HG02623 (cell line): ENCODE measurements around the gene GALNT18.

Source experiments
- ATAC-seq: cut with Tn5 transposase; IDR thresholded peaks from one replicate; pipeline ENCODE4 v1.9.1; 2021; ENCODE audit warnings: moderate library complexity; ENCODE audit not compliant: unreplicated experiment

Gene GALNT18

DNA sequence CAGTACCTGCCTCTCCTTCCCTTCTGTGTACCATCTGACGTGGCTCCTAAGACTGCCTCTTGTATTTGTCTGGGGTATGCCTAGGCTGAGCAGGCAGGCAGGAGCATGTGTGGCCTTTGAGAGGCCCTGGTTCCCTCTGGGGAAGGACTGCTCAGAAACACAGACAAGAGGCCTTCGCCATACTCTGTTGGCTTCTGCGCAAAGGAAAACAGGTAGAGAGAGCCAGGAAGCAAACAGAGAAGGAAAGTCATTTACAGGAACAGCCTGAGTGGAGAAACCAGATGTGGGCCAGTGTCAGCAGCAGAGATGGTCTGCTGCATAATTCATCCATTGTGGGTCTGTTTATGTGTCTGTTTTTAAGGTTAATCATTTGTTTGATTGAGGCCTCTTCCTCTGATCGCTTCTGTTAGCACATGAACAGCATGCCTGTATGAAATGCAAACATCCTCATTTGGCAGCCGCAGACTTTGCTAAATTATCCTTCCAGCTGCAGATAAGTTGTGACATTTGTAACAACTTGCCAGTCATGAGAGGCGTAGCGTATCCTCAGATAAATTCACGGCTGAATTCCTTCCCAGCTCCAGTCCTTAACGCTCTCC is 119.4 kb downstream of the GALNT18 start:
- ATAC-seq = no peak

DNA sequence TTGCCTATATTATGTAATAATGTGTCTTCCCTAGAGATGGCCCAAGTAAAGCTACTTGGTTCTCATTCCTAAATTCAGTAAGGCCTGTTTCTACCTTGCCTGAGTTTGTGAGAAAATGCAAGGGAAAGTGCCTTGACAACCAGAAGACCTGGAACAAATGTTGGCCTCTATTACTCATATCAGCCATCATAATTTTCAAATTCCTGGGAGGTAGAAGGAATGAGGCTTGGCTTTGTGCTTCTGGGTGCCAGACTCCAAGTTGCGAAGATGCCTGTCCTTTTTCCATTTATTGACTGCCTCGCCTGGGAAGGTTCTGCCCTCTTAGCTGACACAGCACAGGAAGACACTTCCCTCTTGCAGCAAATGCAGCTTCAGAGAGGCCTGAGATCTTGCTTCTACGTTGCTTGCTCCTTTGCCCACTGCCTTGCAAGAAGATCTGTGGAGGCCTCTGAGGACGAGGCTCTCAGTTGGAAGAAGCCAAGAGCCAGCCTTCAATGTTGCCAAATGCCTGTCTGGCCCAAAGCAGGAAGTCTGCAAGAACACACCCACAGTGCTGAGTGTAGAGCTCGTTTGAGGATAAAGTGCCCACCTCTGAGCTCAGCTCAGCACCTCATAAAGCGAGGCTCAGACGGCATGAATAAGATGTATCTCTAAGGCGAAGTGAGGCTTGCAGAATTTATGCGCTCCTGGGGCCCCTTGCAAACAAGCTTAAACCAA is 120.1 kb downstream of the GALNT18 start:
- ATAC-seq = no peak

DNA sequence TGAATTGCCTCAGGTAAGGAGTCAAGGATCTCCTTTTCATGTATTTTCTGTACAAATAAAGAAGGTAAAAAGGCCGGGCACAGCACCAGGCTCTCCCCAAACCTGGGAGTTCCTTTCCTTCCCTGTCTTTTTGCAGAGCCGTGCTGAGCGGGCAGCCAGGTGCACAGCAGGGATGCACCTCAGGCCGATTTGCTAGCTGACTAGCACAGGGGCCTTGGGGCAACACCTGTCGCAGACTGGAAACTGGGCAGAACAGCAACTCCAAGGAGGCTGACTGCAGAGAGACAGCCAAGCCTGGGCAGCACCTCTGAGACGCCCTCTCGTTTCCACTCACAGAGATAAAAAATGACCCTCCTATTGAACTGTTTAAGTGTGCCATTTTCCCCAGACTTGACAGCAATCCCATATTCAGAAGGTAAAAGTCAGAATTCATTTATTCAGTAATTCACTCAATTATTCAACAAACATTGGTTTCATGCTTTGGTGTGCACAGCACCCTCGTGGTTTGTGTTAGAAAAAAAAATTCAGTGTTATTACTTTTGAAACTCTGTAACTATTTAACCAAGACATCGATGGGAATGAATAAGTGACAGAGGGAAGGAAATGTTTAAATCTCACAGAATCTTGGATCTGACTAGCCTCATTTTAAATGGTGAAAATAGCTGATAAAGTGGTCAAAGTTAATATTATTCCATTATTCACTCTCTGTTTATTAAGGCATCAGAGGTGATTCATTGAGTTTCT is 120.9 kb downstream of the GALNT18 start:
- ATAC-seq = no peak

DNA sequence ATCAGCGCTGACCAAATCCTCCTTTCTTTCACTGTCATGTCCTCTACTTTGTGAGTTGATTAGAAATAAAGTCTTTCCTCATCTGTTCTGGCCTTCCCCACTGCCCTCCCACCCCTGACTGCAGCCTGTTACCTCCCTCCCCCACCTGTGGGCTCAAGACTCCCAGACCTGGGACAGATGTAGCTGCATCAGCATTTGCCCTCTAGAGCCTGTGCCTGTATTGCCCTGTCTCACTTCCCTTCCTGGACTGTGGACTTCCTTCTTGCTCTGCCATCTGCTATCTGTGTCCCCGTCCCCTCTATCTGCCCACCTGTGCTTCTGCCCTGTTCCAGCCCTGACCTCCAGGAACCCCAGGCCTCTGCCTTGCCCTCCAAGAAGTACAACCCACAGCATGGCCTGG is 122.5 kb downstream of the GALNT18 start:
- no peak for ATAC-seq

DNA sequence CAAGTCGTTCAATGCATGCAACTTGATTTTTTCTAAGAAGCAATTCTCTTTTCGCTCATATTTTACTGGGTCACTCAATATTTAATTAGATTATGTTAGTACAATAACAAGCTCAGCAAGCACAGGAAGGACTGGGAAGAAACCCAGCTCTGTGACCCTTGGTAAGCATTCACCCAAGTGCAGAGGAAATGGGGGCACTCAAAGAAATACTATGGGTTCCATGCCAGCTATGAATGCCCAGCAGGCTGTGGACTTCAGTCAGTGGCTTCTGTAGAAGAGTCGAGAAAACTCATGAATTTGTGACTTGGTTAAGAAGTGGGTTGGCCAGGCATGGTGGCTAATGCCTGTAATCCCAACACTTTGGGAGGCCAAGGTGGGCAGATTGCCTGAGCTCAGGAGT is 123.6 kb downstream of the GALNT18 start:
- ATAC-seq = no peak

DNA sequence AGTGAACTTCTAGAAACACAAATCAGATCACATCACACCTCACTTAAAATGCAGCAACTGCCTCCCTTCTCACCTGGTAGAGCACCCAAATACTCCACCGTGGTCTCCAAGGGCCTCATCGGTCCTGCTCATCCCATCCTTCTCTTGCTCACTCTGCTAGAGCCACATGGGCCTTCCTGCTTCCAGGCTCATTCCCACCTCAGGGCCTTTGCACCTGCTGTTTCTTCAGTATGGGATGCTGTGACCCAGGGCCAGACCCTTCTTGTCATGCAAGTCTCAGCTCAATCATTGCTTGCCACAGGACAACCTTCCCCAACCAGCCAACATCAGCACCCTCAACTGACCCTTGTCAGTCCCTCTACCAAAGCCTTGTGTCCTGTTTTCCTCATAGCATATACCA is 124.9 kb downstream of the GALNT18 start:
- no peak for ATAC-seq

DNA sequence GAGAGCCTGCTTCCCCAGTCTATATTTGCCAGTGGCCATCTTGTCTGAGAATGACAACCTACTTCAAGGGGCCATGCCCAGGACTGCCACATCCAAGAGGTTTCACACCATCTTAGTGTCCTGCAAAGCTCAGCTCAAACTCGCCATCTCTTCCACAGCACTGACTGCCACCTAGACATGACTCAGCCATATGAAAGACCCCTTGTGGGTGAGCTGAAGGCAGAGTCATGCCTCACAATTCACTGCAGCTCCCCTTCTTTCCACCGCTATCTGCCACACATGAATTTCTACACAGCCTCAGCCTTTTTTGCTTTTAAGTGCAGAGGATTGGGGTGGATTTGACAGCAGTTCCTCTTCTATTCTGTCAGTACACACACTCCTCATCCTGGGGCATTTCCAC is 127.5 kb downstream of the GALNT18 start:
- ATAC-seq = no peak

DNA sequence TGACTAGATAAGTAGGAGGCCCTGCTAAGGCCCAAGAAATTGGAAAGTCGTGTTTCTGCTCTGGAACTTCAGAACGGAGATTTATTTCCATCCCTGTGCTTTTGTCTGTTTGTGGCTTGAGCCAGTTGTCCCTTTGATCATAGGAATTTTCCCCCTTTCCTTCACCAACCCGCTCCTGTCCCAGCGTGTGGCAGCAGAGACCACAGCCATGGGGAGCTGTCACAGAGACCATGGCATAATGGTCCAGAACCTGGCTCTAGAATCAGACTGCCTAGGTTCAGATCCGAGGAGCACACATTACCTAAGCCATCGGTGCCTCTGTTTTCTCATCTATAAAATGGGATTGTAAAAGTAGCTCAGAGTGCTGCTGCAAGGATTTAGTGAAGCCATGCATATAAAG is 128.1 kb downstream of the GALNT18 start:
- no peak for ATAC-seq

DNA sequence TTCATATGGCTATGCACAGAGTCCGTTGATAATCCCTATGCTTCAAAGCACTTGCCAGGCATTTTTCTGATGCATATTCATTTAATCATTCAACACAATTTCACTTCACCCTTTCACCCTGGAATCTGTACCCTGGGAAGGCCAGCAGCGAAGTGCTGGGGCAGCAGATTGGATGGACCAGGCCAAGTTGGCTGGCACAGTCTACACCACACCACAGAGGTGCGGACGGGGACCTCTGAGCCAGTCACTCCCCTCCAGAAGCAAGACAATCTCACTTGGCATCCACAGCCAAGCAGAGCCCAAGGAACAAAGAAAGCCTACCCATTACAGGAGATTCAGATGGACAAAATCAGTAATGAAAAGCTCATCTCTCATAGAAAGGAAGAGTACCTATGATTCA is 130.2 kb downstream of the GALNT18 start:
- no peak for ATAC-seq

DNA sequence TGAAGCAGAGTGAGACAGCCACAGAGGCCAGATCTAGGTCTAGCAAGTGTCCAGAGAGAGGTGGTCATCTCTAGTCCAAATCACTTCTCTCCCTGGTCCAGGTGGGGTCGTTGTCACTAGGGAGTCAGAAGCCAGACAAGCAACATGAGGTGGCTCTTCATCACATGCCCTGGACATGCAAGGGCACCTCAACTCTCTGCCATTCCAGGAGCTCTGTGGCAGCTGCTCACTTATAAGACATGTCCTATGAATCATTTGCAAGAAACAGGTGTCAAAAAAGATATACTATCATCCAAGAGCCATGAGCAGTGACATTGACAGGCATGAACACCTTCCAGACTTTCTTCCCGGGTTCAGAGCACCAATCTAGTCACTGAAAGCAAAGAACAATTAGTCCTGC is 130.8 kb downstream of the GALNT18 start:
- no peak for ATAC-seq

DNA sequence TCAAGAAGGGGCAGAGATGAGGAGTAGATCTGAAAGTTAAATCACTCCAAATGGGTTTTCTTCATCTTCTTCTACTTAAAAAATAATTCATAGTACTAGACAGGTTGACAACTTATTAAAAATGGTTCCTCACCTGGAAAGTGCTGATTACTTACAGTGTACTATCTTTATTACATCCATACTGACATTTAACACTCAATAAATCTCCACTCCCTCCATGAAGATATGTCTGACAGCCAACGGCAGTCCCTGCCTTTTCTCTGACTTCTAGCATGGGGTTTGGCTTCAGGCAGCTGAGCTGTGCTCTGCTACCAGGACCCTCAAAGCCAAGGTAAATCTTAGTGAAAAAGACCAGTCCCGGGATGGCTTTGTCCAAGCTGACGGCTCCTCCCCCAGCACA is 135.4 kb downstream of the GALNT18 start:
- ATAC-seq = no peak

DNA sequence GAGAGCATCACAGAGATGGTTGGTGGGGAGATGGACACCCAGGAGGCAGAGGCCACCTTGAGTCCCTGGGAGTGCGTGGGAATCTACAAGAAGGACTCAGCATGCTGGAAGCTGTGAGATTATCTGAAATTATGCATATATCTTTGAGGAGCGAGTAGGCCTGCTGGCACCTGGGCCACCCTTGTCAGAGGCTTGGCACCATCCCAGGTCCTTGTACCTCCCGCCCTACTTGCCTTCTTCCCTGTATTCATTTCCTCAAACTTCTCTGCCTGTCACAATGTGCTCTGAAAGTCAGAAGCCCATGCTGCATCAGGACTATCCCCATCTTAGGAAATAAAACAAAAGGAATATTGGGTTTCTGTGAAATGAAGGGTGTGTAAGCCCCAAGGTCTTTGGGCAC is 135.8 kb downstream of the GALNT18 start:
- ATAC-seq = no peak

DNA sequence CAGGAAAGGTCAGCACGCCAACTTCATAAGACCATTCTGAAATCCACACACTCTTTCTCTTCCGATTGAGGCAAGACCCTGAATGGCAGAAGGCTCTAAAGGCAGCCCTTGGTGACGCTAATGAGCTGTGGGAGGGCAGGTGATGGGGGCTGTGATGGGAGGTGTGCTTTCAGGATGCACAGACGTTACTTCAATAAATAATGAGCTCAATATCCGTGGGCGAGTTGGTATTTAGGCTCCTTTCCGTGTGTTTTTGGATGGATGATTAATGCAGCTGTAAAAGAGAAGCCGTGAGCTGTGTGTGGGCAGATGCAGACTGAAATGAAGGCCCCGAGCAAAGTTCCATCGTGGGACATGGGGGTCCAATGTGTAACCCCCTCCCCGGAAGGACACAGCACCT is 138.2 kb downstream of the GALNT18 start:
- ATAC-seq = no peak

DNA sequence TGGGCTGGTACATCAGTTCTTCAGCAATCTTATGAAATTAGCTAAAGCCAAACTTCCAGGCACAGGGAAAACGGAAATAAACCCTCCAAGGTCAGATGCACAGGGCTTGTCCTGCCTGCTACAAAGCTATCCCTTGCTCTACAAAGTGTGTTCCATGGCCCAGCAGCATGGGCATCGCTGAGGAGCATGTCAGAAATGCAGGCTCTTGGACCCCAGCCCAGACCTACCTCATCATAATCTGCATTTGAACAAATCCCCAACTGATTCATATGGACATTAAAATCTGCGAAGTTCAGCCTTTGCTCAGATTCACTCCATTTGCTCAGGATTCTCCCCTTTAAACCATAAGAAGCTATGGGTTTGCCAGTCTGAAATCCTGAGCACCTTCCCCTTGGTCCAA is 139.1 kb downstream of the GALNT18 start:
- ATAC-seq = no peak

DNA sequence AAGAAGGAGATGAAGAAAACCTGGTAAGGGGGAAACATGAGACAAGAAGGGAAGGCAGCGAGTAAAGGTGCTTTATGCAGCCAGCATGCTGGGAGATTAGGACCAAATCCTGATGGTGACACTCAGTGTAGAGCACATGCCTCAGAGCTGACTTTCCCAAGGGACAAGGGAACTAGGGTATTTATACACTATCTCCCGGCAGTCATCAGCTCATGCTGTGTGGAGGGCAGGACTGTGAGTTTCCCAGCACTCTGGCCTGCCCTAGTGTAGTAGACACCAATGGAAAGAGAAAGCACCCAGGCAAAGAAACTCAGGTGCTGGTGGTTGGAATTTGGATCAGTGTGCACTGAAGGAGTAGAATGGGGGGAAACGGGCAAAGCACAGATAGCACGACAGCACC is 140.4 kb downstream of the GALNT18 start:
- no peak for ATAC-seq

DNA sequence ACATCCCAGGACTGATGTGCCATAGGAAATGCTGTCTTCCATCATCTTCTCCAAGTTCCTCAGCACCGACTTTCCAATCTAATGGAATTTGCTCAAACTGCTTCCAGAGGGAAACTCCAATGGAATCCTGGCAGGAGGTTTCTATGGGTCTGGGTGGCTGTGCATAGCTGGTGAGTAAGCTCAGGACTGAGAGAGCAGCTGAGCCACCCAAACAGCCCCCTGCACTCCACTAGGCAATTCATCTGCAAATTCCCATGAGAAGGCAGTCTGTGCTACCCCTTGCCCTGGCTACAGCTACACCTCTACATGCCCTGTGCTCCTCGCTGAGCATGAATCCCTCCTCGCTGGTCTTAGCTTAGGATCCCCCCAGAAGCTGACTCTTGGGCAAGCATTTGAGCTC is 140.8 kb downstream of the GALNT18 start:
- ATAC-seq = no peak

DNA sequence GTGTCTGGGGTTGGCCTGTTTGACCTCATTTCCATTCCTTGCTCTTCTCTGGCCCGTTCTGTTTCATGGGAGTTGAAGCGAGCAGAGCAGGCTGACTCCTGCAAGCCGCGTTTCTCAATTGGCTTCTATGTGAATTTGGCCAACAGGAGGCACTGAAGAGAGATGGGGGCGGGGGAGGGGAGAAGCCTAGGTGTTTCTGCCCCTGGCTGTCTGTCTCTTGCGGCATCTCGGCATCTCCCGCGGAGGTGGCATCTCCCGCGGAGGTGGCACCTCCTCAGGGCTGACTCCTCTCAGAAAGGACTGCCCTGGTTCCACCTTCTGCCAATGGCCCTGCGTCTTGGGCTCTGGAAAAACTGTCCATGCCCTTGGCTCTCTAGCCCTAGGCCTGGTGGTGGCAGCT is 143.1 kb downstream of the GALNT18 start:
- no peak for ATAC-seq

DNA sequence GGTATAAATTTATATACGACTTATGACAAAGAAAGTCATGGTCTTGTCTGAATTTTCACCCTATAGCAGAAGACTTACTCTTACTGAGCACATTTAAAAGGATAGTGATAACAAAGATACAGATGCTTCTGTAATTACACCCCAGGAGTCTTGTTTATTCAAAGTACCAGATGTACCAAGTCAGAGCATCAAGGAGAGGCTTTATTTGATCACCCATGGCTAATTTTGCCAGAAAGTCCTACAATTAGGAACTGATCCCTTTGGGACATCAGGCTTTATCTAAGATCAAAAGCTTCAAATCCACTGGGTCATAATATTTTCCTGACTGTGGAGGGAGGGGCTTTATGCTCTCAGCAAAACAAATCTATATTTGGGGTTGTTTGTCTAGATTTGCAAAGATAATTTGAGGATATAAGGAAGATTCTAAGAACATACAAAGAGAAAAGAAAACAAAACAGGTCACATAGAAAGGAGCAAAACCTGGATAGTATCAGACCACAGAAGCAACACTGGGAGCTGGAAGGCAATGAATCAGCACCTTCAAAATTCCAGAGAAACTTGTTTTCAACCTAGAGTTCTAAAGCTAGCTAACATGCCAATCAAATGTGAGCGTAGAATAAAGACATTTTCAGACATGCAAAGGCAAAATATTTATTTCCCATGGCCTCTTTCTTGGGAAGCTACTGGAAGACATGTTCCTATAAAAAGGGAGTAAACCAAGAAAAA is 143.9 kb downstream of the GALNT18 start:
- ATAC-seq = no peak

DNA sequence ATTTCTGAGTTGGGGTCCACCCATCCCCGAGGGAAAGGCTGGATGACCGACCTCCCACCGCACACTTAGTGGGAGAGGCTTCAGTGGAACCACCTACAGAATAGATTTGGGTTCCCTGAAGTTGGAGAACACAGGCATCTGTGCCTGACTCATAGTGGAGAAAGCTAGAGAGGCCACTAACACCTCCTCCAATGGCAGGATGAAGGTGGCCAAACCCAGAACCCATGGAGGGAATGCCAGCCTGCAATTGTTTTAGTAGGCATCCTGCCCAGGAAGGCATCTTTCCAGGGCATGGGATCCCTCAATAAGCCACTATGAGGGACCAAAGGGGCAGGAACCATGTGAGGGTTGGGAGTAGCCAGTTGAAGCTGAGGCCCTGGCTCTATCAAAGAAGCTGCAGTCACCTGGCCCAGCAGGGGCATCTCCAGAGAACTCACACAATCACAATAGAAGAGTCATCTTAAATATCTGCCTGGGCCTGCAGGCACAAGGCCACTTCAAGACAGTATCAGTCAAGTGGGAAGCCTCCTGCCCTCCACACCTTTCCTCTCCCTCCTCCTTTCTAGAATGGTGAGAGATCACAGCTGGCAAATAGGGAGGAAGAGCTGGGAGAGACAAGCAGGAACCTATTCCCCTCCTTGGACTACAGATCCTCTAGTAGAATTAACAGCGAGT is 144.7 kb downstream of the GALNT18 start:
- ATAC-seq = no peak

DNA sequence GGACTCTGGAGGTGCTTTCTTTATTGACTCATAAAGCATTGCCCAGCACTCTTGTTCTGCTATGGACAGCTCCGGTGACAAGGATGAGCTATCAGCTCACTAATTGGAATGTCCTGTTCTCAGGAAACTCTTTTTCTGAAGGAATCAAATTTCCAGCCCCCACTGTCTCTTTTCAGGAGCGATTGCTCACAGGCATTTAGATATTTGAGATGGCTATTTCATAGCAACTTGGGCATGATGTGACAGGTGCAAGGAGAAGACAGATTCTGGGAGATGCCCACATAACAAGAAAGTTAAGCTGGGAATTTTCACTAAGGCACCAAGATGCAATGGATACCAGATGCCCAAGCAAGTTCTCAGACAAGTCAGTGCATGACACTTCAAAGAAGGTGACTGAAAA is 145.3 kb downstream of the GALNT18 start:
- no peak for ATAC-seq

DNA sequence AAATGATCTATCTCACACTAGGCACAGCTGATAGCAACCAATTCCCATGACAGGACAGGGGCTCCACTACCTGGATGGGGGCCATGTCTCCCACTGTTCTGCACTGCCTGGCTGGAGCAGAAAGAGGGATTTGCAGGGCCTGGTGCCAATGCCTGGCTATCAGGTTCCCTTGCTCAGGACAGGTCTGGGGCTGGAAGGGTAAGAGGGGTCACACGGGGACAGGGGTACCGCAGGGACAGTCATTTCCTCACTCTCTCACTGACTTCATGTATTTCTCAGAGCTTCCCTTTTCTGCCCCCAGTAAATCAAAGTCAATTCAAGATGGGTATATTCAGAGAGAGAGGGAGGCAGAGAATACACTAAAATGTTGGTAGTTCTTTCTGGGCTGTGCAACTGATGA is 149.7 kb downstream of the GALNT18 start:
- ATAC-seq = no peak
